HG03025 (cell line): ENCODE data around the gene TCF7L2.

Experiments
- ATAC-seq: cut with Tn5 transposase; IDR thresholded peaks from one replicate; pipeline ENCODE4 v1.9.1; 2021; ENCODE audit warnings: mild to moderate bottlenecking, moderate library complexity; ENCODE audit not compliant: unreplicated experiment, low FRiP score

The TCF7L2 gene

DNA sequence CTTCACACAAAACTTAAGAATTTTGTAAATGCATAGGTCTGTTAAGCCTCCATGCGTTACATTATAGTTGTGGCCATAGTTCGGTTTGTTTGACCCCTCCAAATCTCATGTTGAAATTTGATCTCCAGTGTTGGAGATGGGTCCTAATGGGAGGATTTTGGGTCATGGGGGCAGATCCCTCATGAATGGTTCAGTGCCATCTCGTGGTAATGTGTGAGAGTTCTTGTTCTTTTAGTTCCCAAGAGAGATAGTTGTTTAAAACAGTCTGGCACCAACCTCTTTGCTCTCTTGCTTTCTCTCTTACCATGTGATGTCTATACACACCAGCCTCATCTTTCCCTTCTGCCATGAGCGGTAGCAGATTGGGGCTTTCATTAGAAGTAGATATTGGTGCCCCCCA lies 264.3 kb downstream of the TCF7L2 start:
- no peak for ATAC-seq

DNA sequence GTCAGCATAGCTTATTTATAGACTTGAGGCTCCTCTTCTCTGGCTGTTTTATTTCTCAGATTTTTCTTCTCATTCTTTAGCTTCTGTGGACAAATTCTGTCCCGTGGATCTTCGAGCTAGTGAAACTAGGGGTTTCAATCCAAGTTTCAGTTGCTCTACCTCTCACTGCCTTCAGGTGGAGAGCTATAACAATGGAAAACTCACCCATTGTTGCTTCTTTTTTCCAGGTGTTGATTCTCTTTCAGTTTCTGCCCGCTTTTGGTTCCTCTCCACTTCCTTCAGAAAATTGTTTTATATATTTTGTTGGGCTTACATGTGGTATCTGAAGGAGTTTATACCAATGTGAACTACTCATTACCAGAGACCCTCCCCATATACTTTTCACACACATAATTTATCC lies 266.1 kb downstream of the TCF7L2 start:
- no peak for ATAC-seq
